H9 (cell line): ENCODE results near the gene PPP1R15A. TPM values are rescaled to one million over a fixed set of nuclear protein-coding genes. Genes with fewer than 3 reads are reported as not detected.

ENCODE experiments used
- DNase-seq: peaks from one replicate; pipeline ENCODE4 v3.0.0-alpha.2; 2017
- H2AFZ ChIP-seq: one replicate; pipeline ENCODE4 v1.6.1; 2013; ENCODE audit warnings: mild to moderate bottlenecking, low read length, control low read depth, moderate library complexity
- H2AK5ac ChIP-seq: 2 replicates; pipeline ENCODE4 v1.6.1; 2013; ENCODE audit warnings: low read length, control low read depth, mixed read lengths; ENCODE audit not compliant: insufficient read length
- H2BK120ac ChIP-seq: one replicate; pipeline ENCODE4 v1.6.1; 2013; ENCODE audit warnings: low read depth, mild to moderate bottlenecking, low read length, control low read depth, inconsistent platforms; ENCODE audit not compliant: poor library complexity, severe bottlenecking
- H2BK12ac ChIP-seq: 2 replicates; pipeline ENCODE4 v1.6.1; 2013; ENCODE audit warnings: low read length, control low read depth, mixed read lengths, low read depth; ENCODE audit not compliant: insufficient read length
- H2BK15ac ChIP-seq: 2 replicates; pipeline ENCODE4 v1.6.1; 2013; ENCODE audit warnings: low read depth, low read length, control low read depth
- H2BK20ac ChIP-seq: one replicate; pipeline ENCODE4 v1.6.1; 2013; ENCODE audit warnings: low read depth, mild to moderate bottlenecking, low read length, control low read depth, inconsistent platforms; ENCODE audit not compliant: poor library complexity, severe bottlenecking
- H2BK5ac ChIP-seq: 2 replicates; pipeline ENCODE4 v1.6.1; 2013; ENCODE audit warnings: low read length, control low read depth, mixed read lengths; ENCODE audit not compliant: insufficient read length
- H3K14ac ChIP-seq: 2 replicates; pipeline ENCODE4 v1.6.1; 2013; ENCODE audit warnings: low read length, control low read depth; ENCODE audit not compliant: insufficient read depth
- H3K18ac ChIP-seq: 2 replicates; pipeline ENCODE4 v1.6.1; 2013; ENCODE audit warnings: low read depth, mild to moderate bottlenecking, mixed read lengths, low read length, control low read depth; ENCODE audit not compliant: insufficient read length
- H3K23ac ChIP-seq: 2 replicates; pipeline ENCODE4 v1.6.1; 2013; ENCODE audit warnings: low read length, control low read depth, mixed read lengths, low read depth; ENCODE audit not compliant: insufficient read length
- H3K23me2 ChIP-seq: 2 replicates; pipeline ENCODE4 v1.6.1; 2013; ENCODE audit warnings: low read depth, mild to moderate bottlenecking, mixed read lengths, low read length, control low read depth; ENCODE audit not compliant: insufficient read length, poor library complexity, severe bottlenecking
- H3K27ac ChIP-seq: 2 replicates; pipeline ENCODE4 v1.5.1; 2013; ENCODE audit warnings: low read length, control low read depth, mixed read lengths, low read depth; ENCODE audit not compliant: insufficient read length
- H3K27me3 ChIP-seq: 2 replicates; pipeline ENCODE4 v1.6.1; 2013; ENCODE audit warnings: low read length, control low read depth, inconsistent platforms; ENCODE audit not compliant: insufficient read depth
- H3K4ac ChIP-seq: 2 replicates; pipeline ENCODE4 v1.6.1; 2013; ENCODE audit warnings: low read depth, mild to moderate bottlenecking, control low read depth, inconsistent platforms, low read length, moderate library complexity
- H3K4me1 ChIP-seq: 2 replicates; pipeline ENCODE4 v1.6.1; 2013; ENCODE audit warnings: low read length, control low read depth, inconsistent platforms; ENCODE audit not compliant: insufficient read depth
- H3K4me2 ChIP-seq: 2 replicates; pipeline ENCODE4 v1.6.1; 2013; ENCODE audit warnings: low read length, control low read depth, mixed read lengths; ENCODE audit not compliant: insufficient read length, insufficient read depth
- H3K56ac ChIP-seq: 2 replicates; pipeline ENCODE4 v1.6.1; 2013; ENCODE audit warnings: low read depth, mild to moderate bottlenecking, mixed read lengths, low read length, control low read depth; ENCODE audit not compliant: insufficient read length
- H3K79me1 ChIP-seq: 2 replicates; pipeline ENCODE4 v1.6.1; 2013; ENCODE audit warnings: low read depth, mild to moderate bottlenecking, moderate library complexity, low read length, control low read depth, inconsistent platforms; ENCODE audit not compliant: insufficient read depth, poor library complexity, severe bottlenecking
- H3K79me2 ChIP-seq: 2 replicates; pipeline ENCODE4 v1.6.1; 2013; ENCODE audit warnings: low read length, control low read depth, inconsistent platforms; ENCODE audit not compliant: insufficient read depth
- H3K9ac ChIP-seq: 2 replicates; pipeline ENCODE4 v1.6.1; 2013; ENCODE audit warnings: low read length, control low read depth, mixed read lengths; ENCODE audit not compliant: insufficient read length; ENCODE audit errors: extremely low read depth
- H3K9me3 ChIP-seq: one replicate; pipeline ENCODE4 v1.6.1; 2013; ENCODE audit warnings: low read depth, low read length, inconsistent platforms; ENCODE audit not compliant: control insufficient read depth
- H3T11ph ChIP-seq: one replicate; pipeline ENCODE4 v1.6.1; 2013; ENCODE audit warnings: mild to moderate bottlenecking, low read length, control low read depth, inconsistent platforms
- H4K20me1 ChIP-seq: one replicate; pipeline ENCODE4 v1.6.1; 2013; ENCODE audit not compliant: control insufficient read depth, insufficient read length, insufficient read depth
- H4K5ac ChIP-seq: 2 replicates; pipeline ENCODE4 v1.6.1; 2013; ENCODE audit warnings: low read depth, mild to moderate bottlenecking, mixed read lengths, low read length, control low read depth; ENCODE audit not compliant: insufficient read length
- H4K8ac ChIP-seq: replicated peaks from 2 replicates; pipeline ENCODE4 v1.6.1; 2013; ENCODE audit warnings: low read length, control low read depth, mixed read lengths, low read depth; ENCODE audit not compliant: insufficient read length
- H4K91ac ChIP-seq: 2 replicates; pipeline ENCODE4 v1.6.1; 2013; ENCODE audit warnings: low read depth, mild to moderate bottlenecking, moderate library complexity, mixed read lengths, low read length, control low read depth; ENCODE audit not compliant: insufficient read length
- H3K27ac Mint-ChIP-seq, 3 experiments: 2 replicates in 2 of 3; 3 replicates in 1 of 3; pipeline ENCODE4 v1.8.0; 2020 to 2021; ENCODE audit warnings: mixed read lengths in 3 of 3, mild to moderate bottlenecking in 1 of 3, moderate library complexity in 1 of 3
- H3K27me3 Mint-ChIP-seq: 2 replicates; pipeline ENCODE4 v1.8.0; 2021; ENCODE audit warnings: low read depth, mild to moderate bottlenecking, moderate library complexity, mixed read lengths
- H3K36me3 Mint-ChIP-seq, 3 experiments: 2 replicates in 2 of 3; 3 replicates in 1 of 3; pipeline ENCODE4 v1.8.0; 2020 to 2021; ENCODE audit warnings: low read depth in 3 of 3, mixed read lengths in 3 of 3; ENCODE audit not compliant: insufficient read depth in 1 of 3
- H3K4me1 Mint-ChIP-seq, 2 experiments: 2 replicates each; pipeline ENCODE4 v1.8.0; 2020; ENCODE audit warnings: mixed read lengths in 2 of 2
- H3K4me3 Mint-ChIP-seq, 2 experiments: 2 replicates in 1 of 2; 3 replicates in 1 of 2; pipeline ENCODE4 v1.8.0; 2020 to 2021; ENCODE audit warnings: mild to moderate bottlenecking in 2 of 2, mixed read lengths in 2 of 2, moderate library complexity in 1 of 2
- H3K9me3 Mint-ChIP-seq, 2 experiments: 2 replicates in 1 of 2; 3 replicates in 1 of 2; pipeline ENCODE4 v1.8.0; 2020; ENCODE audit warnings: mild to moderate bottlenecking in 2 of 2, mixed read lengths in 2 of 2, moderate library complexity in 1 of 2
- CTCF ChIP-seq: fragments of 200-600 bp; sonication (generic); conservative IDR thresholded peaks from 3 replicates; pipeline ENCODE4 v1.8.0; 2021; ENCODE audit warnings: antibody characterized with exemption, mild to moderate bottlenecking
- WGBS: extraction: QIAGEN DNeasy Blood & Tissue Kit; methylation state at CpG from one replicate; pipeline ENCODE4 v1.1.7; 2013; ENCODE audit warnings: missing lambda C conversion rate, low lambda C conversion rate, mixed read lengths; ENCODE audit not compliant: insufficient read length; ENCODE audit errors: extremely low coverage; 5-methylcytosine and 5-hydroxymethylcytosine counted together
- total RNA-seq: library from RNA; stranded (reverse); gene quantifications from 2 replicates; pipeline ENCODE4 v1.2.1, GENCODE V29; 2021

Gene PPP1R15A
- total RNA-seq, 1 experiment from 2014 or later = 17.2 TPM

- H3K4me2 ChIP-seq = no peak overlapping the region
- no CpG with 5 or more reads among the region's 11 CpGs for WGBS
- H3K9ac ChIP-seq = no peak overlapping the region
These were observed 53.1 kb downstream of the PPP1R15A start for GRCh38 chr19:48925240-48925843.

More at GRCh38 chr19:48925240-48925843, 53.1 kb downstream of the PPP1R15A start:
- Histone ChIP-seq H3K27me3 (no peaks in the 10 kb centered on the region), H3K79me1 (no peaks in the 10 kb centered on the region), H4K5ac (no peak overlapping the region), H3K4me1 (no peaks in the 10 kb centered on the region), H2AFZ (no peak overlapping the region), H2AK5ac (no peak overlapping the region), H3T11ph (no peak overlapping the region), H3K23me2 (no peaks in the 10 kb centered on the region), H2BK5ac (no peak overlapping the region), H3K79me2 (no peaks in the 10 kb centered on the region), H3K27ac (no peak overlapping the region), H3K4ac (no peak overlapping the region), H4K8ac (no peak overlapping the region), H4K91ac (no peak overlapping the region), H3K14ac (no peak overlapping the region), H2BK12ac (no peak overlapping the region), H2BK20ac (no peak overlapping the region), H3K9me3 (no peaks in the 10 kb centered on the region), H3K56ac (no peak overlapping the region), H2BK15ac (no peak overlapping the region), H4K20me1 (no peaks in the 10 kb centered on the region), H3K18ac (no peak overlapping the region), H2BK120ac (no peak overlapping the region), H3K23ac (no peak overlapping the region)
- no peak overlapping the region; a peak in 1 of 7 replicates for H3K27ac Mint-ChIP-seq
- no peak overlapping the region for H3K4me3 Mint-ChIP-seq
- 0 out of 4 replicates have a peak, but pooled peaks cover 0 to 2% of the 10 kb centered on the region in 2 experiments for H3K4me1 Mint-ChIP-seq
- no peaks in the 10 kb centered on the region for H3K9me3 Mint-ChIP-seq
- H3K27me3 Mint-ChIP-seq = peaks cover 2% of the 10 kb centered on the region
- H3K36me3 Mint-ChIP-seq = peaks cover 6 to 29% (median 18%) of the 10 kb centered on the region in 3 experiments
- DNase-seq = no peak
- TF ChIP-seq CTCF = no peak

Other genes starting within 250 kb of the PPP1R15A start
- gene DBP, start 235.0 kb upstream of the PPP1R15A start, total RNA-seq = 11.4 and 12.6 TPM in 2 replicates
- 102 and 107 TPM in 2 replicates for gene CA11, start 226.2 kb upstream of the PPP1R15A start, total RNA-seq
- gene NTN5, start 199.4 kb upstream of the PPP1R15A start, total RNA-seq = 0.33 and 0.55 TPM in 2 replicates
- 11.4 and 13.2 TPM in 2 replicates for gene FUT2, start 176.4 kb upstream of the PPP1R15A start, total RNA-seq
- 1.4 and 1.6 TPM in 2 replicates for gene MAMSTR, start 152.7 kb upstream of the PPP1R15A start, total RNA-seq
- gene RASIP1, start 131.8 kb upstream of the PPP1R15A start, total RNA-seq = 2.4 and 2.8 TPM in 2 replicates
- gene IZUMO1, start 125.5 kb upstream of the PPP1R15A start, total RNA-seq = 2.6 and 3.7 TPM in 2 replicates
- 15.9 and 16.1 TPM in 2 replicates for gene FUT1, start 119.8 kb upstream of the PPP1R15A start, total RNA-seq
- gene FGF21, start 116.9 kb upstream of the PPP1R15A start, total RNA-seq = 0.55 and 0.90 TPM in 2 replicates
- gene BCAT2, start 61.4 kb upstream of the PPP1R15A start, total RNA-seq = 30.6 and 32.7 TPM in 2 replicates
- gene HSD17B14, start 35.9 kb upstream of the PPP1R15A start, total RNA-seq = 11.2 and 11.6 TPM in 2 replicates
- 14.3 and 15.3 TPM in 2 replicates for gene PLEKHA4, start 3.8 kb upstream of the PPP1R15A start, total RNA-seq
- gene TULP2, start 26.3 kb downstream of the PPP1R15A start, total RNA-seq = 0.94 and 1.0 TPM in 2 replicates
- 125 and 131 TPM in 2 replicates for gene NUCB1, start 27.9 kb downstream of the PPP1R15A start, total RNA-seq
- 1.4 and 2.0 TPM in 2 replicates for gene DHDH, start 61.3 kb downstream of the PPP1R15A start, total RNA-seq
- 310 and 315 TPM in 2 replicates for gene BAX, start 82.5 kb downstream of the PPP1R15A start, total RNA-seq
- 1,244 and 1,245 TPM in 2 replicates for gene FTL, start 92.9 kb downstream of the PPP1R15A start, total RNA-seq
- 44.3 and 45.6 TPM in 2 replicates for gene GYS1, start 120.9 kb downstream of the PPP1R15A start, total RNA-seq
- gene RUVBL2, start 121.5 kb downstream of the PPP1R15A start, total RNA-seq = 130 and 134 TPM in 2 replicates
- gene LHB, start 144.7 kb downstream of the PPP1R15A start, total RNA-seq = not detected in 2 replicates
- 0.46 TPM in 1 of 2 replicates, not detected in the other for gene CGB3, start 151.9 kb downstream of the PPP1R15A start, total RNA-seq
- gene CGB2, start 159.5 kb downstream of the PPP1R15A start, total RNA-seq = 0.55 and 0.77 TPM in 2 replicates
- not detected in 2 replicates for gene CGB1, start 164.5 kb downstream of the PPP1R15A start, total RNA-seq
- gene CGB5, start 171.4 kb downstream of the PPP1R15A start, total RNA-seq = not detected in 2 replicates
- gene CGB8, start 176.7 kb downstream of the PPP1R15A start, total RNA-seq = 0.39 TPM in 1 of 2 replicates, not detected in the other
- gene CGB7, start 185.3 kb downstream of the PPP1R15A start, total RNA-seq = 1.2 TPM in 2 replicates
- 2.1 and 2.3 TPM in 2 replicates for gene NTF4, start 192.4 kb downstream of the PPP1R15A start, total RNA-seq
- gene KCNA7, start 200.3 kb downstream of the PPP1R15A start, total RNA-seq = 0.04 TPM in 2 replicates
- gene SNRNP70, start 213.0 kb downstream of the PPP1R15A start, total RNA-seq = 292 and 295 TPM in 2 replicates
- gene LIN7B, start 241.9 kb downstream of the PPP1R15A start, total RNA-seq = 3.5 and 4.2 TPM in 2 replicates
- gene C19orf73, start 246.7 kb downstream of the PPP1R15A start, total RNA-seq = 0.72 and 1.1 TPM in 2 replicates
- 18.8 and 19.1 TPM in 2 replicates for gene PPFIA3, start 247.1 kb downstream of the PPP1R15A start, total RNA-seq